K562 (cell line): ENCODE measurements around the gene PIK3R2. TPM values are rescaled to one million over a fixed set of nuclear protein-coding genes. Genes with fewer than 3 reads are reported as not detected.
A peak's percentile ranks its signal among the peaks of the same experiment; 100 is the strongest.

Experiments
- ATAC-seq: fragments of 200-7000 bp; cut with Tn5 transposase; 3 replicates; pipeline ENCODE4 v1.9.1; 2020; ENCODE audit warnings: moderate library complexity
- BruUV-seq: library from RNA; stranded (reverse); fragments of 400-500 nt; replicated peaks from 2 replicates; lab custom pipeline; 2021; lab: Mats Ljungman, UMichigan
- CTCF ChIA-PET: fragments of 300-600 bp; formaldehyde crosslinking; extraction: SDS; loops from one replicate; lab custom pipeline; 2021; ENCODE audit warnings: low intra/inter-chr PET ratio; lab: Yijun Ruan, JAX
- POLR2A ChIA-PET: fragments of 300-600, 350-650 bp; sonication (Branson Sonifier 250); formaldehyde crosslinking; extraction: SDS; loops from one replicate; lab custom pipeline; 2021; ENCODE audit warnings: antibody characterized with exemption, inconsistent platforms; lab: Yijun Ruan, JAX
- DNase-seq, 4 experiments: peaks; one replicate each; pipeline versions ENCODE4 v3.0.0 to v3.0.0-alpha.2; 2011 to 2018; ENCODE audit warnings: low spot score in 3 of 4, mixed read lengths in 3 of 4; ENCODE audit errors: extremely low read depth in 1 of 4
- FAIRE-seq: peaks from 2 replicates; lab custom pipeline; 2011; peaks lifted over from hg19 to GRCh38; lab: Jason Lieb, UNC
- H2AFZ ChIP-seq: 2 replicates; pipeline ENCODE4 v1.6.0; 2011; ENCODE audit warnings: low read depth, low read length, control low read depth, inconsistent platforms
- H3K27ac ChIP-seq: fragments of 200-600 bp; 3 replicates; pipeline ENCODE4 v1.8.0; 2011; ENCODE audit warnings: low read depth, mild to moderate bottlenecking, control low read depth, inconsistent platforms, low read length, moderate library complexity, mixed read lengths; ENCODE audit errors: extremely low read depth
- H3K27me3 ChIP-seq, 2 experiments: fragments of 300-600 bp in 1 of 2; 2 replicates in 1 of 2; 3 replicates in 1 of 2; pipeline versions ENCODE4 v1.6.0 to v1.8.0; 2011; ENCODE audit warnings: inconsistent platforms in 2 of 2, low read length in 2 of 2, mild to moderate bottlenecking in 1 of 2, mixed read lengths in 1 of 2, moderate library complexity in 1 of 2; ENCODE audit not compliant: control insufficient read depth in 2 of 2, insufficient read depth in 2 of 2
- H3K36me3 ChIP-seq: fragments of 300-600 bp; 3 replicates; pipeline ENCODE4 v1.8.0; 2011; ENCODE audit warnings: mild to moderate bottlenecking, low read length, inconsistent platforms; ENCODE audit not compliant: control insufficient read depth, insufficient read depth
- H3K4me1 ChIP-seq, 2 experiments: fragments of 200-600 bp in 1 of 2; replicated peaks in 1 of 2; 2 replicates in 1 of 2; 3 replicates in 1 of 2; pipeline versions ENCODE4 v1.5.1 to v1.8.0; 2011; ENCODE audit warnings: inconsistent platforms in 2 of 2, low read length in 2 of 2, mild to moderate bottlenecking in 1 of 2, mixed read lengths in 1 of 2, moderate library complexity in 1 of 2; ENCODE audit not compliant: control insufficient read depth in 2 of 2, insufficient read depth in 2 of 2
- H3K4me2 ChIP-seq: 2 replicates; pipeline ENCODE4 v1.6.1; 2011; ENCODE audit warnings: low read length, control low read depth, inconsistent platforms, mixed read lengths; ENCODE audit not compliant: insufficient read depth
- H3K4me3 ChIP-seq: fragments of 200-600 bp; sonication (generic), shearing (Covaris generic); 2 replicates; pipeline ENCODE4 v1.5.1; 2016; ENCODE audit warnings: control low read depth, inconsistent platforms
- H3K79me2 ChIP-seq: fragments of 200-600 bp; 3 replicates; pipeline ENCODE4 v1.8.0; 2011; ENCODE audit warnings: low read length, inconsistent platforms; ENCODE audit not compliant: control insufficient read depth, insufficient read depth
- H3K9ac ChIP-seq, 2 experiments: 2 replicates each; pipeline versions ENCODE4 v1.6.0 to v1.6.1; 2011; ENCODE audit warnings: low read depth in 2 of 2, low read length in 2 of 2, control low read depth in 1 of 2, inconsistent platforms in 1 of 2, mild to moderate bottlenecking in 1 of 2, mixed read lengths in 1 of 2; ENCODE audit not compliant: insufficient read depth in 1 of 2
- H3K9me1 ChIP-seq: one replicate; pipeline ENCODE4 v1.6.0; 2011; ENCODE audit warnings: inconsistent platforms, mild to moderate bottlenecking, low read length, moderate library complexity; ENCODE audit not compliant: control insufficient read depth, insufficient read depth
- H3K9me3 ChIP-seq: replicated peaks from 2 replicates; pipeline ENCODE4 v1.5.1; 2011; ENCODE audit warnings: low read depth, low read length, inconsistent platforms; ENCODE audit not compliant: control insufficient read depth, insufficient read depth
- H4K20me1 ChIP-seq: replicated peaks from 2 replicates; pipeline ENCODE4 v1.6.1; 2011; ENCODE audit warnings: low read length, inconsistent platforms, mixed read lengths; ENCODE audit not compliant: control insufficient read depth, insufficient read depth
- ATF4 ChIP-seq: fragments of 450-650 bp; formaldehyde crosslinking; IDR thresholded peaks from 2 replicates; pipeline ENCODE4 v1.4.0; 2022; ENCODE audit warnings: mild to moderate bottlenecking, moderate library complexity
- BDP1 ChIP-seq: IDR thresholded peaks from 3 replicates; pipeline ENCODE4 v1.6.1; 2011; ENCODE audit not compliant: insufficient read length, insufficient read depth
- ETS1 ChIP-seq: conservative IDR thresholded peaks from 2 replicates; pipeline ENCODE4 v1.6.1; 2011; ENCODE audit warnings: low read depth, mild to moderate bottlenecking, low read length; ENCODE audit not compliant: control insufficient read depth
- MCM7 ChIP-seq, 2 experiments: fragments of 450-650 bp; IDR thresholded peaks; 2 replicates each; pipeline ENCODE4 v1.6.1; 2016 to 2018
- NFRKB ChIP-seq: fragments of 450-650 bp; IDR thresholded peaks from 2 replicates; pipeline ENCODE4 v1.6.1; 2016; ENCODE audit warnings: low read depth
- NRF1 ChIP-seq, 2 experiments: fragments of 450-650 bp; IDR thresholded peaks in 1 of 2; conservative IDR thresholded peaks in 1 of 2; 2 replicates each; pipeline ENCODE4 v1.6.1; 2014; ENCODE audit warnings: mild to moderate bottlenecking in 2 of 2
- PHF8 ChIP-seq: fragments of 200-600 bp; sonication (generic); IDR thresholded peaks from 2 replicates; pipeline ENCODE4 v1.6.1; 2012; ENCODE audit warnings: mixed run types, mild to moderate bottlenecking, inconsistent platforms, low read length, moderate library complexity, borderline replicate concordance
- RBM14 ChIP-seq: fragments of 200-400 bp; formaldehyde crosslinking; IDR thresholded peaks from 2 replicates; pipeline ENCODE4 v1.6.1; 2018; ENCODE audit warnings: low read depth, mild to moderate bottlenecking, low read length, moderate library complexity, borderline replicate concordance; ENCODE audit not compliant: insufficient read depth
- SIN3A ChIP-seq, 2 experiments: fragments of 150-350 bp in 1 of 2; IDR thresholded peaks; 2 replicates each; pipeline ENCODE4 v1.6.1; 2011 to 2016; ENCODE audit warnings: borderline replicate concordance in 2 of 2, low read depth in 2 of 2, low read length in 2 of 2, mild to moderate bottlenecking in 2 of 2, moderate library complexity in 2 of 2; ENCODE audit not compliant: control insufficient read depth in 1 of 2
- SIX5 ChIP-seq, 2 experiments: IDR thresholded peaks; 2 replicates each; pipeline ENCODE4 v1.6.1; 2011; ENCODE audit warnings: low read length in 2 of 2, borderline replicate concordance in 1 of 2, low read depth in 1 of 2, mild to moderate bottlenecking in 1 of 2, moderate library complexity in 1 of 2; ENCODE audit not compliant: insufficient read depth in 1 of 2
- SMAD4 ChIP-seq: fragments of 250-450 bp; sonication (Bioruptor Pico); conservative IDR thresholded peaks from 2 replicates; pipeline ENCODE4 v1.8.0; 2021; ENCODE audit warnings: inconsistent platforms, mild to moderate bottlenecking, moderate library complexity
- YBX1 ChIP-seq: fragments of 450-650 bp; IDR thresholded peaks from 2 replicates; pipeline ENCODE4 v1.7.1; 2016; ENCODE audit warnings: mild to moderate bottlenecking
- ZFP1 ChIP-seq: fragments of 450-650 bp; formaldehyde crosslinking; IDR thresholded peaks from 2 replicates; pipeline ENCODE4 v1.4.0; 2020; ENCODE audit warnings: mild to moderate bottlenecking, mixed read lengths
- ZNF212 ChIP-seq: fragments of 450-650 bp; formaldehyde crosslinking; IDR thresholded peaks from 2 replicates; pipeline ENCODE4 v1.4.0; 2020; ENCODE audit warnings: mild to moderate bottlenecking
- ZNF408 ChIP-seq: fragments of 250-450 bp; sonication (Bioruptor Pico); IDR thresholded peaks from 2 replicates; pipeline ENCODE4 v1.4.0; 2020; ENCODE audit warnings: low read depth, mild to moderate bottlenecking, moderate library complexity
- ZNF695 ChIP-seq: fragments of 450-650 bp; formaldehyde crosslinking; IDR thresholded peaks from 2 replicates; pipeline ENCODE4 v1.4.0; 2020; ENCODE audit warnings: mild to moderate bottlenecking, moderate library complexity
- WGBS: fragments of 100-300 bp; shearing (Covaris generic); methylation state at CpG from one replicate; pipeline ENCODE4 v1.1.6; 2016; ENCODE audit warnings: low coverage, mixed read lengths; ENCODE audit not compliant: insufficient coverage; ENCODE audit errors: missing lambda C conversion rate; 5-methylcytosine and 5-hydroxymethylcytosine counted together
- in situ Hi-C: fragments of 300-500 bp; cut with MboI; formaldehyde crosslinking; loops from 4 replicates; pipeline ENCODE4 v1.15.0; 2018; ENCODE audit warnings: inconsistent platforms, mixed read lengths
- intact Hi-C: fragments of 100-400 bp; cut with micrococcal nuclease; formaldehyde crosslinking; loops from 2 replicates; pipeline ENCODE4 v1.14.2; 2022
- polyA plus RNA-seq, 8 experiments: library from polyadenylated mRNA; depleted of rRNA in 4 of 8; stranded (reverse) in 5 of 8; unstranded in 3 of 8; fragments of >200 nt; fragmentation: Nextera tagmentation in 2 of 8; fragmentation: Illumina TruSeq in 1 of 8; extraction: Ambion mirVana in 2 of 8; extraction: Trizol in 1 of 8; gene quantifications; 2 replicates each; pipeline versions ENCODE4 v1.2.1 to v1.2.3, GENCODE V29; 2011 to 2014; ENCODE audit warnings: inconsistent platforms in 1 of 8, missing spikeins in 1 of 8
- total RNA-seq, 7 experiments: library from RNA; depleted of rRNA in 6 of 7; stranded (reverse); fragments of >200 nt in 6 of 7; fragmentation: Illumina TruSeq in 2 of 7; extraction: Trizol in 2 of 7; gene quantifications; 2 replicates each; pipeline versions ENCODE4 v1.2.1 to v1.2.3, GENCODE V29; 2011 to 2021; ENCODE audit warnings: low replicate concordance in 1 of 7
- TF ChIP-seq, protein P1 (sequence below): fragments of 450-650 bp; IDR thresholded peaks from 2 replicates; pipeline ENCODE4 v1.6.1; 2017; ENCODE audit warnings: antibody characterized with exemption

Gene PIK3R2
- total and polyA plus RNA-seq, 9 of the 15 experiments (the other 6 are each of a cell fraction or from before 2014, with no cell fraction given), result 0.39 to 37.9 (median 5.3) TPM

GRCh38 chr19:18109733-18110608 is 43.0 kb upstream of the PIK3R2 start:
- no peaks in the 10 kb centered on the region for H3K79me2 ChIP-seq
- H3K36me3 ChIP-seq, result peaks cover 9% of the 10 kb centered on the region; the same call in 1 of the 3 replicates
- no TSS peak for BruUV-seq
- H3K4me3 ChIP-seq, result peak overlapping the region; percentile 63
- 3% methylated on average over 42 of the region's 92 CpGs for WGBS
- DNase-seq, result peak; percentile 71 to 89 (median 85)
- FAIRE-seq, result no peak
- peaks cover 14 to 24% of the 10 kb centered on the region in 2 experiments for H3K4me1 ChIP-seq
- CTCF ChIA-PET, result no interaction called here
- H4K20me1 ChIP-seq, result no peaks in the 10 kb centered on the region
- H3K27ac ChIP-seq, result peak overlapping the region; percentile 61; the same call in 2 of the 3 replicates
- H3K9me1 ChIP-seq, result no peaks in the 10 kb centered on the region
- POLR2A ChIA-PET, result interaction anchor here (0.5 to 2.2 kb wide), 5 partner anchors 9 to 279 kb away, joined by 3 to 7 read pairs (median 3); partner anchors contain the start of genes IFI30 and MAST3
- H3K9me3 ChIP-seq, result no peaks in the 10 kb centered on the region
- in situ Hi-C loops (no loop called here), intact Hi-C loops (loop anchor here (5.0 to 10.0 kb wide), 2 partner anchors 103 to 215 kb away; partner anchors contain the start of genes ARRDC2 and LSM4)
- ATAC-seq, result peak; percentile 89
- peak overlapping the region; percentile 87 for H2AFZ ChIP-seq
- no peaks in the 10 kb centered on the region for H3K27me3 ChIP-seq
- H3K4me2 ChIP-seq, result peak overlapping the region; percentile 89
- H3K9ac ChIP-seq, result peak overlapping the region; percentile 61 to 93
- no peak for TF ChIP-seq ATF4
- TF ChIP-seq ETS1, result no peak
- TF ChIP-seq BDP1, result no peak
- TF ChIP-seq SMAD4, result peak; percentile 99
- TF ChIP-seq NRF1 (conservative IDR thresholded peaks at IDR 0.05 in 1 of 2, IDR thresholded peaks at IDR 0.05 in 1 of 2), result peak; percentile 82 to 84; a peak in 3 of 4 replicates
- TF ChIP-seq YBX1, result no peak
- no peak for TF ChIP-seq SIX5 (IDR thresholded peaks at IDR 0.05; ENCODE audit: borderline replicate concordance in 1 of 2, insufficient read depth in 1 of 2, low read depth in 1 of 2, low read length in 2 of 2)
- TF ChIP-seq NFRKB, result no peak
- no peak for TF ChIP-seq ZNF408 (CRISPR knock-in tag)
- peak; percentile 57; the same call in 1 of the 2 replicates for TF ChIP-seq PHF8
- no peak; a peak in 1 of 4 replicates for TF ChIP-seq SIN3A (IDR thresholded peaks at IDR 0.05; ENCODE audit: borderline replicate concordance in 2 of 2, control insufficient read depth in 1 of 2, low read depth in 2 of 2, low read length in 2 of 2)
- TF ChIP-seq, protein P1, sequence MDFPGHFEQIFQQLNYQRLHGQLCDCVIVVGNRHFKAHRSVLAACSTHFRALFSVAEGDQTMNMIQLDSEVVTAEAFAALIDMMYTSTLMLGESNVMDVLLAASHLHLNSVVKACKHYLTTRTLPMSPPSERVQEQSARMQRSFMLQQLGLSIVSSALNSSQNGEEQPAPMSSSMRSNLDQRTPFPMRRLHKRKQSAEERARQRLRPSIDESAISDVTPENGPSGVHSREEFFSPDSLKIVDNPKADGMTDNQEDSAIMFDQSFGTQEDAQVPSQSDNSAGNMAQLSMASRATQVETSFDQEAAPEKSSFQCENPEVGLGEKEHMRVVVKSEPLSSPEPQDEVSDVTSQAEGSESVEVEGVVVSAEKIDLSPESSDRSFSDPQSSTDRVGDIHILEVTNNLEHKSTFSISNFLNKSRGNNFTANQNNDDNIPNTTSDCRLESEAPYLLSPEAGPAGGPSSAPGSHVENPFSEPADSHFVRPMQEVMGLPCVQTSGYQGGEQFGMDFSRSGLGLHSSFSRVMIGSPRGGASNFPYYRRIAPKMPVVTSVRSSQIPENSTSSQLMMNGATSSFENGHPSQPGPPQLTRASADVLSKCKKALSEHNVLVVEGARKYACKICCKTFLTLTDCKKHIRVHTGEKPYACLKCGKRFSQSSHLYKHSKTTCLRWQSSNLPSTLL, result no peak
- no peak for TF ChIP-seq ZNF695
- no peak for TF ChIP-seq ZNF212 (CRISPR knock-in tag)
- no peak for TF ChIP-seq RBM14
- TF ChIP-seq MCM7 (IDR thresholded peaks at IDR 0.05), result no peak
- no peak for TF ChIP-seq ZFP1 (CRISPR knock-in tag)
